ENCODE measurements around the gene KIAA1671.
"Not testable (repeated sequence)": the region's sequence is repeated elsewhere in the genome, so short reads cannot be mapped to it uniquely, and the experiment has no call there.

The KIAA1671 gene

GRCh38 chr22:25174888-25175411, 222.4 kb downstream of the KIAA1671 start:
- no peak for DNase-seq (ENCODE audit: low read depth)

- DNase-seq (ENCODE audit: low read depth): no peak
Measured at GRCh38 chr22:25176175-25176574, 223.7 kb downstream of the KIAA1671 start.

- no peak for DNase-seq (ENCODE audit: low read depth)
Measured at GRCh38 chr22:25176799-25177198, 224.3 kb downstream of the KIAA1671 start.

- no peak for DNase-seq (ENCODE audit: low read depth)
Measured at GRCh38 chr22:25177226-25177625, 224.7 kb downstream of the KIAA1671 start.

- no peak for DNase-seq (ENCODE audit: low read depth)
Measured at GRCh38 chr22:25177895-25178294, 225.4 kb downstream of the KIAA1671 start.

GRCh38 chr22:25178348-25178747, 225.8 kb downstream of the KIAA1671 start:
- DNase-seq (ENCODE audit: low read depth): not testable (repeated sequence)

- not testable (repeated sequence) for DNase-seq (ENCODE audit: low read depth)
Measured at GRCh38 chr22:25178869-25179631, 226.5 kb downstream of the KIAA1671 start.

GRCh38 chr22:25182131-25183110, 229.9 kb downstream of the KIAA1671 start:
- DNase-seq (ENCODE audit: low read depth): no peak

- DNase-seq (ENCODE audit: low read depth): no peak
Measured at GRCh38 chr22:25183949-25184619, 231.6 kb downstream of the KIAA1671 start.

- no peak for DNase-seq (ENCODE audit: low read depth)
Measured at GRCh38 chr22:25186140-25186539, 233.6 kb downstream of the KIAA1671 start.

- no peak for DNase-seq (ENCODE audit: low read depth)
Measured at GRCh38 chr22:25187469-25187868, 235.0 kb downstream of the KIAA1671 start.

- no peak for DNase-seq (ENCODE audit: low read depth)
Measured at GRCh38 chr22:25192406-25192805, 239.9 kb downstream of the KIAA1671 start.

GRCh38 chr22:25193130-25193529, 240.6 kb downstream of the KIAA1671 start:
- DNase-seq (ENCODE audit: low read depth): no peak

- DNase-seq (ENCODE audit: low read depth): no peak
Measured at GRCh38 chr22:25193548-25193947, 241.0 kb downstream of the KIAA1671 start.

GRCh38 chr22:25196326-25196725, 243.8 kb downstream of the KIAA1671 start:
- no peak for DNase-seq (ENCODE audit: low read depth)

- DNase-seq (ENCODE audit: low read depth): no peak
Measured at GRCh38 chr22:25197340-25197739, 244.8 kb downstream of the KIAA1671 start.

GRCh38 chr22:25199731-25200520, 247.4 kb downstream of the KIAA1671 start, which contains the start of gene CRYBB3:
Gene CRYBB3, plus strand, starts transcription at chr22:25199858. Its CDS starts 1,539 bp downstream, at chr22:25201397.
- DNase-seq (ENCODE audit: low read depth): no peak

- no peak for DNase-seq (ENCODE audit: low read depth)
Measured at GRCh38 chr22:25200967-25201366, 248.5 kb downstream of the KIAA1671 start.

- DNase-seq (ENCODE audit: low read depth): no peak
Measured at GRCh38 chr22:25201557-25202273, 249.2 kb downstream of the KIAA1671 start.

GRCh38 chr22:25202290-25202921, 249.9 kb downstream of the KIAA1671 start:
- DNase-seq (ENCODE audit: low read depth): peak; percentile 25

Measured in stimulated activated CD8-positive, alpha-beta memory T cell treated with anti-CD3 and anti-CD28 coated beads, Interleukin-15, amount 100 ng/mL, for 1 hour (primary cell).